OCI-LY3 (cell line): ENCODE data around the gene RMP24.

Experiments
- EZH2phosphoT487 ChIP-seq: fragments of 200-600 bp; shearing (Covaris generic); IDR thresholded peaks from 2 replicates; pipeline ENCODE4 v1.6.1; 2018; ENCODE audit warnings: antibody characterized with exemption, mixed run types, low read depth
- TF ChIP-seq, protein P1 (sequence below): fragments of 200-600, 300-600 bp; sonication (generic); IDR thresholded peaks from 2 replicates; pipeline ENCODE4 v1.5.1; 2014; ENCODE audit warnings: antibody characterized with exemption, low read length, low read depth

DNA sequence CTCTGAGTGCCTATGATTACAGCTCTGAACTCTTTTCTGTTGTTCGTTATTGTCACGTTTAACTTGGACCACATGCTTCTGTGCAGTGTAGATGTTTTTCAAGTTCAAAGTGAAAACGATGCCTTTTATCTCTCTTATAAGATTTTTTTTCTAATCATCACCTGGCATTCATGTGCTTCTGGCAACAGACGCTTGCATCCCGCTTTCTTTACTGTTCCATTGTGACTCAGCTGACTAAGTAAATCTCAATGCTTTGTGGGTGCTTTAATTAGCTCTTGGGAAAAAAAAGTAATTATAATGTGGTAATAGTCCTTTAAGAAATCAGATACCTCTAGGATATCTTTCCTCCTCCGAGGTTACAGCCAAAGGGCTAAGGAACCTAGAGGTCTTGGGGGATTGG is 31.2 kb upstream of the RMP24 start:
- no peak for TF ChIP-seq EZH2phosphoT487
- TF ChIP-seq, protein P1, sequence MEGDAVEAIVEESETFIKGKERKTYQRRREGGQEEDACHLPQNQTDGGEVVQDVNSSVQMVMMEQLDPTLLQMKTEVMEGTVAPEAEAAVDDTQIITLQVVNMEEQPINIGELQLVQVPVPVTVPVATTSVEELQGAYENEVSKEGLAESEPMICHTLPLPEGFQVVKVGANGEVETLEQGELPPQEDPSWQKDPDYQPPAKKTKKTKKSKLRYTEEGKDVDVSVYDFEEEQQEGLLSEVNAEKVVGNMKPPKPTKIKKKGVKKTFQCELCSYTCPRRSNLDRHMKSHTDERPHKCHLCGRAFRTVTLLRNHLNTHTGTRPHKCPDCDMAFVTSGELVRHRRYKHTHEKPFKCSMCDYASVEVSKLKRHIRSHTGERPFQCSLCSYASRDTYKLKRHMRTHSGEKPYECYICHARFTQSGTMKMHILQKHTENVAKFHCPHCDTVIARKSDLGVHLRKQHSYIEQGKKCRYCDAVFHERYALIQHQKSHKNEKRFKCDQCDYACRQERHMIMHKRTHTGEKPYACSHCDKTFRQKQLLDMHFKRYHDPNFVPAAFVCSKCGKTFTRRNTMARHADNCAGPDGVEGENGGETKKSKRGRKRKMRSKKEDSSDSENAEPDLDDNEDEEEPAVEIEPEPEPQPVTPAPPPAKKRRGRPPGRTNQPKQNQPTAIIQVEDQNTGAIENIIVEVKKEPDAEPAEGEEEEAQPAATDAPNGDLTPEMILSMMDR, result no peak
